Stimulated activated CD4-positive, alpha-beta T cell treated with anti-CD3 and anti-CD28 coated beads, Interleukin-4, amount 100 ng/mL, for 48 hours (primary cell): ENCODE measurements around the gene ACTG1.

Experiments
- DNase-seq, 2 donors: peaks; one replicate each; pipeline ENCODE4 v3.0.0-alpha.2; 2020; ENCODE audit warnings: low read depth in 2 of 2

The ACTG1 gene

DNA sequence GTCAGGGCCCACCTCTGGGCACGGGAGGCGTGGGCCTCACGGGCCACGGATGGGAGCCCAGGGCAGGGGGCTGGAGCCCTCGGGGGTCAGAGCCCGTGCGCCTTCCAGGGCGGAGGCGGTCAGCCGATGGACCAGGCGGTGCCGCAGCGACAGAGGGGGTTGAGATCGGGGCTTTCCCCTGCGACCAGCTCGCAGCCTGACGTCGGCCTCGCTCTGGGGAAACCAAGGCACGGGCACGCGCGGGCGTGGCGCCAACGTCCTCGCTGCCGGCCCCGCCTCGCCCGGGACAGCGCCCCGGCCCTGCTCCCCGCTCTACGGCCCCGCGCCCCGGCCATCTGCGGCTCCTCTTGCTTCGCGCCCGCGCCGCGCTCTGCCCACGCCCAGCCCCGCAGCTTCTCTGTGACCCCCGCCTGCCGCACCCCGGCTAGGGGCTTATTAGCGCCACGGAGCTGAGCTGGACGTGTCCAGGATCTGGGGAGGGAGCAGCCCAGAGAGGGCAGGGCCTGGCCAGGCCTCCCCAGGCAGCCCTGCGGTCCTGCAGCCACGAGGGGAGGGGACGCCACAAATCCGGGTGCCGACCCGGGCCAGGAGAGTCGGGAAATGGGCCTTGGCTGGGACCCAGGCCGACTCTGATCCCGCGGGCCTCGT lies 13.5 kb downstream of the ACTG1 start:
- no peak for DNase-seq

- no peak for DNase-seq
Measured at GRCh38 chr17:81494626-81495377, 17.8 kb downstream of the ACTG1 start.

GRCh38 chr17:81493198-81494038 lies 19.2 kb downstream of the ACTG1 start:
- no peak for DNase-seq

- DNase-seq = no peak
Measured at GRCh38 chr17:81492706-81493105, 19.9 kb downstream of the ACTG1 start.

DNA sequence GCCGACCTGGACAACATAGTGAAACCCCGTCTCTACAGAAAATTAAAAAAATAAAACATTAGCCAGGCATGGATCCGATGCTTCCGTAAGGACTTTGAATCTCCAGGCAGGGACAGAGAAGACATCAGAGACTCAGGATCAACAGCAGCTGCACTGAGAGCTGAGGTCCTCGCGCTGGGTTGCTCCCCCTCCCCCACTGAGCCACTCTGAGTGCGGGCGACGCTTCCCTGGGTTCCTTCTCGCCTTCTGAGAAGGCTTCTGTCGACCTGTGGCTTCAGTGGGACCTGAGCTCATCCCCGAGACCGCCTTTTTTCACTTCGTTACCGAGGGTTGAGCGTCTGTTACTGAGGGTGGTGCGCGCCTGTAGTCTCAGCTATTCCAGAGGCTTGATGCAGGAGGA lies 20.4 kb downstream of the ACTG1 start:
- no peak for DNase-seq

DNA sequence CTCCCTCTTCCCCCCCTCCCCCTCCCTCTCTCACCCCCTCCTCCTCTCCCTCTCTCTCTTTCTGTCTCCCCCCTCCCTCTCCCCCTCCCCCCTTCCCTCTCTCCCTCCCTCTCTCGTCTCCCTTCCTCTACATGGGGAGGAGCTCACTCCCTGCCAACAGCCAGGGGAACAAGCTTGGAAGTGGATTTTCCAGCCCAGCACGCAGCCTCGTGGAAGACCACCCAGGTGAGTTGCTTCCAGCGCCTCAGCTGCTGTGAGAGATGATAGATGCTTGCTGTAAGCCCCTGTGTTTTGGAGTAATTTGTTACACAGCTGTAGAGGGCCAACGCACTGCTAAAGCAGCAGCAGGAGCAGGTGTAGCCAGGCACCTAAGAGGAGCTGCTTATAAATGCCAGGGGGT lies 20.8 kb downstream of the ACTG1 start:
- no peak for DNase-seq

- no peak for DNase-seq
Measured at GRCh38 chr17:81491181-81491581, 21.4 kb downstream of the ACTG1 start.

DNA sequence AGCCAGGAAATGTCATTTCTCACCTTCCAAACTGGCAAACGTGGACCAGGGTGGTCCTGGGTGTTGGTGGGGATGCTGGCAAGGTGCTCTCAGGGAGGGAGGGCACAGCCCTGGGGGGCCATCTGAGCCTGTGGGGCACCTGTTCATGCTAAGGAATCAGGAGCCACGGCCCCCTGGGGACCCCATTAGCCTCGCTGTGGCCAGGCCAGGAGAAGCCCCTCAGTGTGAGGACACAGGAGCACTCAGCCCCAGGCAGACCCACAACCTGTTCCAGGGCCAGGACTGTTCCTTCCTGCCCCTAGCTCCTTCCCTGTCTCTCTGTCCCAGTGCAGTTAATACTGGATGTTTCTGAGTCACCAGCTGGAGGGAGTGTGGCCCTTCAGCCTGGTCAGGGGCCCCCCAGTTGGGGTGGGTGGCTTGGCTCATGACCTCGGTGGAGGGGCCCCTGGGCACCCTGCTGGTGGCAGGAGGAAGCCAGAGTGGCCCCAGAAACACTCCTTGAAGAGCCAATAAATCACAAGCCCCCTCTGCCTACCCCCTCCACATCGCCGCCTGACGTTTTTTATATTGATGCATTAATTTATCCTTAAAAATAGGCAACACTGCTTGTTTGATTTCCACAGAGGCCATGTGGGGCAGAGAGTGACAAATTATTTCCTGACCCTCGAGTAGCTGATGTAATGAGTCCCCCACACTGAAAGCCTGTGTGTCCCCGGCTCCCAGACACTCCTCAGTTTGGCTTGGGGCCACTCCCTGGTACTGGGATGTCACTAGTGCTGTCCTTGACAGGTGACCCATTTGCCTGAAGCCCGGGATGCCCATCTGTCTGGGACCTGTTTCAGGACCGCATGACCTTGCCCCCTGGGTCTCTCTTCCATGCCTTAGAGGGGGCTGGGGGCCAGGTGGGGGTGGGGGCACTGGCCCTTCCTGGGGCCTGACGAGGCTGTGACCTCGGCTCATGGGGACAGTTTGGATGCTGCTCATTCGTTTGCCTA lies 22.3 kb downstream of the ACTG1 start:
- no peak for DNase-seq

- DNase-seq = no peak
Measured at GRCh38 chr17:81489012-81489997, 23.3 kb downstream of the ACTG1 start.

DNA sequence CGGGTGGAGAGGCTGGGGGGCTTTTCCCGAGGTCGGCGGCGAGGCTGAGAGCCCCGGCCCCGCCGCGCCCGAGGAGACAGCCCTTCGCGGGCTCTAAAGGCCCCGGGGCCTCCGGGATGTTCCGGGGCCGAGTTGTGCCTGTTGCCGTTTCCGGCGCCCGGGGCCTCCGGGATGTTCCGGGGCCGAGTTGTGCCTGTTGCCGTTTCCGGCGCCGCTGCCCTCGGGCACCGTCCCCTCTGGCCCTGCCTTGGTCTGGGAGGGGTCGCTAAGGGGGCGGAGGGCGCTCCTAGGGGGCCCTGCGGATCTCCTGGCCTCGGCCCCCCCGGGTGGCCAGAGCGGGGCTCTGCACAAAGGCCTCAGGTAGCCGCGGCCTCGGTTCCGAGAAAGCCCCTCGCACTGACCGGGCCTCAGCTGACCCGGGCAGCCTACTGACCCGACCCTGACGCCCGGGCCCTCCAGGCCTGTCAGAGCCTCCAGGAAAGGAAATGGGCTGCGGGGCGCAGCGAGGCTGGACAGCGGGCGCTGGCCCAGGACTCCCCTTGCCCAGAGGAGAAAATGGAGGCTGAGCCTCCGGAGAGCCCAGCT lies 24.2 kb downstream of the ACTG1 start:
- DNase-seq = no peak

GRCh38 chr17:81487487-81488275 lies 24.9 kb downstream of the ACTG1 start:
- peak; percentile 79 to 80 for DNase-seq

DNA sequence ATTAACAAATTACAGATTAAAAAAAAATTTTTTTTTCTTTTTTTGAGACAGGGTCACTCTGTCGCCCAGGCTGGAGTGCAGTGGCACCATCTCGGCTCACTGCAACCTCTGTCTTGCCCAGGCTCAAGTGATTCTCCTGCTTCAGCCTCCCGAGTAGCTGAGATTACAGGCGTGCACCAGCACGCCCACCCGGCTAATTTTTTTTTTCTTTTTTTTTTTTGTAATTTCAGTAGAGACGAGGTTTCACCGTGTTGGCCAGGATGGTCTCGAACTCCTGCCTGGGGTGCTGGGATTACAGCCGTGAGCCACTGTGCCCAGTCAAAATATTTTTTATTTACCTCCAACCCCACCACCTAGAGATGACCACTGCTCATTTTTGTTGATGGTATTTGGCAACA lies 25.5 kb downstream of the ACTG1 start:
- DNase-seq = no peak

DNA sequence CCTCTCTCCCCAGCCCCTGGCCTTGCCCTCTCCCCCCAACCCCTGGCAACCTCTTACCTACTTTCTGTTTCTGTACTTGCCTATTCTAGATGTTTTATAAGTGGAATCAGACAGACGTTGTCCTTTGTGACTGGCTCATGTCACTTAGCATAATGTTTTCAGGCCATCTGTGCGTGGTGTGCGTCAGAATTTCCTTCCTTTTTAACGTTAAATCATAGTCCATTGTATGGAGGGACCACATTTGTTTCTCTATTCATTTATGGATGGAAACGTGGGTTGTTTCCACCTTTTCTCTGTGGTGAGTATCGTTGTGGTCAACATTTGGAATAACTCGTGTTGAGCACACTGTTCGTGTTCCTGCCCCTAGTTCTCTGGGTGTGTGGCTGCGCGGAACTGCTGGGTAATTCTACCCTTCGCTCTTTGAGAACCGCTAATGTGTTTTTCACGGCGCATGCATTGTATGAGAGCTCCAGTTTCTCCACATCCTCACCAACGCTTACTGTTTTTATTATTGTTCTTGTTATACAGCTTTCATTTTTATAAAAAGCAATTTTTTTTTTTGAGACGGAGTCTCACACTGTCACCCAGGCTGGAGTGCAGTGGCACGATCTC lies 26.3 kb downstream of the ACTG1 start:
- DNase-seq = no peak

- DNase-seq = peak; percentile 85
Measured at GRCh38 chr17:81484195-81484979, 28.2 kb downstream of the ACTG1 start.

GRCh38 chr17:81483862-81484194 lies 28.8 kb downstream of the ACTG1 start:
- no peak for DNase-seq

- no peak for DNase-seq
Measured at GRCh38 chr17:81483085-81483861, 29.3 kb downstream of the ACTG1 start.

DNA sequence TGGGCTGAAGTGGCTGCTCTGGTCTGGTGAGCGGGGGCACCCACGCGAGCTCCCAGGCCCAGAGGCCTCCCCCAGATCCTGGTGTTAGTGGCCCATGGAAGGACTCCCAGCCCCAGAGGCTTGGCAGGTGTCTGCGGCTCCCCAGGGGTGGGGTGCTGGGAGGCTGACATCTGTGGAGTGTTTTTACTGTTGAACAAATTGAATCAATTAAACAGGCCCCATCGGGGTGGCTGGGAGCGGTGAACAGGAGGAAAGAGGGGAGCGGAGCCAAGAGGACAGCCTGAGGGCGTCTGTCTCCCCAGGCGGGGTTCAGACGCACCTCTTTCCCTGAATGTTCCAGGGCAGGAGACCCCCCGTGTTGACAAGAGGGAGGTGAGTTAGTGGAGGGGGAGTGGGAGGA lies 29.9 kb downstream of the ACTG1 start:
- no peak for DNase-seq
